GM18498 (cell line): ENCODE results near the gene MCC.

Experiments used
- ATAC-seq: cut with Tn5 transposase; IDR thresholded peaks from one replicate; pipeline ENCODE4 v1.9.1; 2021; ENCODE audit warnings: mild to moderate bottlenecking, moderate library complexity; ENCODE audit not compliant: unreplicated experiment

MCC gene

GRCh38 chr5:113329981-113330380 lies 158.3 kb downstream of the MCC start:
- ATAC-seq, result no peak

- no peak for ATAC-seq
Measured at GRCh38 chr5:113325054-113325453, 163.2 kb downstream of the MCC start.

DNA sequence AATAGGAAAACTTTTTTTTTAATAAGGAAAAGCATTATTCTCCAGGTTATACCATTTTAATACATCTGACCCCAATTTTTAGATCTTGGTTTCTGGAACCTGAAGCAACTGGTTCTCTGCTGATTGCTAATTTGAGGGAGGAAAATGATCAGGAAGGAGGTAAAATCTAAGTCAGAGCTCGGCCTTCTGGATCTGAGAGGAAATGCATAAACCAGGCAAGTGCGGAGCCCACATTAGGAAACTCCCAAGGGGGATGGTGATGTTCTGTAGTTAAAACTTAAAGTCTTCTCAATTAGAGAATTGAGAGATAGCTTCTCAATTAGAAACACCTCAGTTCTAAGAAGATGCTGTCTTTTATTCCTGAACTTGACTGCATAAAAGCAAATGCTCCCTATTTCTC lies 167.0 kb downstream of the MCC start:
- ATAC-seq, result no peak

DNA sequence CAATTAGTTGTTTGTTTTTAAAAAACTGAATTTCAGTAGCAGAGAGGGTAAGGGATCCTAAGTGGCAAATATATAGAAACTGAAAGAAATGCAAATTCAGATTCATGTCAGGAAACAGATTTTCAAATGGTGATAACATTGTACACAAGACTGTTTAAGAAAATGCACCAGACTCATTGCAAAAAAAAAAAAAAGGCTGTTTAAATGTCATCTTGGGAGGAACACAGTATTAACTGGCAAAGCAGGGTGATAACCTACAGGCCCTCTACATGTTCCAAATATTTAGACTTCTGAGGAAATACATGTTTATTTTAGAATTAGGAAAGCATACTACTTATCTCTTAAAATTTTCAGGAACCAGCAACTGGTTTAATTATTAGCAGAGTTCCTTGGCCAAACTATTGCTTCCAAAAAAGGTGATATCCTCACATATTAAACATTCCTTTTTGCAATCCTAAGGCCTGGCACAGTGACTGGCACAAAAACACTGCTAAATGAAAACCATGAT lies 167.9 kb downstream of the MCC start:
- ATAC-seq, result peak; percentile 87

- ATAC-seq, result no peak
Measured at GRCh38 chr5:113319256-113320053, 168.8 kb downstream of the MCC start.

- no peak for ATAC-seq
Measured at GRCh38 chr5:113317636-113318035, 170.6 kb downstream of the MCC start.

GRCh38 chr5:113311301-113311700 lies 177.0 kb downstream of the MCC start:
- ATAC-seq, result no peak

DNA sequence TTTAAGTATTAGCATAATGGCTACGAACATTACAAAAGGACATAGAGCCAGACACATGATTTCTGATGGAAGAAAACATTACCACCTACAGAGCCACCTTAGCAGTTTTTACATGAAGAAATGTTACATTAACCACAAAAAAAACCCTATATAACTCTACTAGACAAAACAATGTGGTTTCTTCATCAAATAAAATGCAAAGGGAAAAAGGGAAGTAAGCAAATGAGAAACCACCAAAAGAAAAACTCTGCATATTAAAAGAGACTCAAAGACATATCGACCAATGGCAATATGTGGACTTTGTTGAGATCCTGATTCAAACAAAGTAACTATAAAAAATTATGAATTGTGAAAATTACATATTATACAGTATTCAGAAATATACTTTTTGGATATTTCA lies 186.1 kb downstream of the MCC start:
- no peak for ATAC-seq

DNA sequence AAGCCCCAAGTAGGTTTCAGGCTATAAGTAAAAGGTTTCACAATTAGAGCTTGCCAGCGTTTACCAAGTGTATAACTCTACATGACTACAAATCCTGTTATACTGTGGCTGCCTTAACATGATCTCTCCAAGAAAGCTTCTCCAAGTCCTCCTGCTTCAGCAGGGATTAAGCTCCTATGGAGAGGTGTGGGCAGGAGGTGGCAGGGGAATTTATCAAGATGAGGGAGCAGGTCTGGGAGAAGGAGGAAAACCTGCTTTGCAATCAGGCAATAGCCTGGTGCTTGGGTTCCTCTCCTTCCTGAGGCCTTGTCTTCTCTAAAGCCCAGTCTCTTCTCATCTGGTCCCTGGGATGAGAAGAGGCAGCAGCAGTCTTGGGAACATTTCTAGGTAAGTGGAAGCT lies 188.7 kb downstream of the MCC start:
- ATAC-seq, result no peak

DNA sequence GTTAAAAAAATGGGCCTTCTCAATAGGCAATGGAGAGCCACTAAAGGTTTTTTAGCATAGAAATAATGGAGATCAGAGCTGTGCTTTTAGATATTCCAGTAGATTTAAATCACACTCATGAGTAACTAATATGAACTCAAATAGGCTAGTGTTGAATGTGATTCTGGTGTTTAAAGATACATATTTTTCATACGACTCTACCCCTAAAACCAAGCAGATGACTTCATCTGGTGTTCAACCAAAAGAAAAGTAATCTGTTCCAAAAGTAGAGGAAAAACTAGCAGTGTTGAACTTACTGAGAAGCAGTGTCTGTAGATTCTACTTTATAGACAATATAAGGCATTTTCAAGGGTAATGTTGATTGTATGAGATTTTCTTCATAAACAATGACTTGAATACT lies 191.6 kb downstream of the MCC start:
- no peak for ATAC-seq

DNA sequence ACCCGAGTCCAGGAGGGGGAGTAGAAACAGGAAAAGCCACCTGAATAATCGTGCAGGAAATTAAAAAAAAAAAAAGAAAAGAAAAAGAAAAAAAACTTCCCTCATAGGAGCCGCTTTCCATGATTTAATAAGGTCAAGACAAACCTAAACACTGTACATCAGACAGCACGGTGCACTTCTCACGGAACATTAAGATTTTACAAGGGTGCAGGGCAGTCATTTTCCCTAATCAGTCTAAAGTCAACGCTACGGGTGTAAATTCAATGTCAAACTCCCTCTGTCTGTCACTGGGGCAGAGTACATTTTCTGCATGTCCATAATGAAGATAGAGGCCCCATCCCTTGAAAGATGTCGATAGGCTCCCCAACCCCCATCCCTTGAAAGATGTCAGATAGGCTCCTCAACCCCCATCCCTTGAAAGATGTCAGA lies 193.1 kb downstream of the MCC start:
- ATAC-seq, result no peak

- ATAC-seq, result peak; percentile 98
Measured at GRCh38 chr5:113294311-113295110, 193.7 kb downstream of the MCC start.

- peak; percentile 25 for ATAC-seq
Measured at GRCh38 chr5:113293975-113294310, 194.3 kb downstream of the MCC start.

DNA sequence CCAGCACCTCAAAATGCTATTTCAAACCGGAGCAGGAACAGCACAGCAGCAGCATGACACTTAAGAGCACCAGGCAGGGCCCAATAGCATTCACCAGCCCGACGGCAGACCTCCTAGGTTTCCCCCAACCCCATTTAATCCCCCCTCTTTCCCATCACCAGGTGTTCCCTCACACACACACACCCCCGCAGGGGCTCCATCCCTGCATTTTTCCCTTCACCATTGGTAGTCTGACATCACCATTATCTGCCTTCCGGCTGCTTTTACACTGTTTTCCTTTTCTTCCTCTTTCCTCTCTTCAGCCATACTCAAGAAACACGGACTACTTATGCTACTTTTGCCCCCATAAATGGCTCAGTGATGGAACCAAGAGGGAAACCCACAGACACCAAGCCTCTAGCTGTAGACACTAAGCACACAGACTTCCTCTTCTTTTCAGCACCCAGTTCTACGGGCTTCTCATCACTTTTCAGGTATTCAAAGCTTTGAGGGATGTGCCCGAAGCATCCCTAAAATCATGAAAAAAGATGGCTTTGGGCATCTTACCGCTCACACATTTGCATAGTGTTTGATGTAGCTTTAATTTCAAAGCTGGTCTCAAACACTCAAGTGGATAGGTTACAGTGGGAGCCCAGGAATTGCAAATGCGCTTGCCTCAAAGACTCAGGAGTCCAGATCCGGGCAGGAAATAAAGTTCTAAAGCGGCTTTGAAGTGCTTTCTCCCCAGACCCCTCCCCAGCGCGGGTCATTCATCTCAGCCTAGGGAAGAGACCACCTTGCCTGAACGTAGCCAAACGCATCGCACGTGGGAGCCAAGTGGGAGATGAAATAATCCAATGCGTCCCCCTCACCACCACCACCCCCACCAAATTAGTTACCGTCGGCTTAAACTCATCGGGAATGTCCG lies 194.9 kb downstream of the MCC start:
- no peak for ATAC-seq

GRCh38 chr5:113292462-113292861 lies 195.8 kb downstream of the MCC start:
- ATAC-seq, result no peak

- no peak for ATAC-seq
Measured at GRCh38 chr5:113283558-113283957, 204.7 kb downstream of the MCC start.

DNA sequence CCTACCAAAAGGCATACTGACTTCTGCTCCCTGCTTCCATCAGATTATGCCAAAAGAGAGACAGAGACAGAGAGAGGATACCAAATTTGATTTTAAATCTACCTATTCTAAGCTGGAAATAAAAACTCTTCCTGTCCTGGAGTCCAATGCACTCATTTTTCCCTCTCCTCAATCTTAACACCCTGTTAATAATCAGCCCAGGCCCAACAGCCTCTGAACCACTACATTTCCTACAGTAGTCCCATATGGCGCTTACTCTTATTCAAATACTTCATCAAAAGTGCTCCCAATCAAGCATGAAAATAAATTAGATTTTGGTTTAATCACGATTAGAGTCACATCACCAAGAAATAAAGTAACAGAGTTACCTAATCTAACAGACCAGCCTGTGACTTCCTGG lies 205.8 kb downstream of the MCC start:
- no peak for ATAC-seq

DNA sequence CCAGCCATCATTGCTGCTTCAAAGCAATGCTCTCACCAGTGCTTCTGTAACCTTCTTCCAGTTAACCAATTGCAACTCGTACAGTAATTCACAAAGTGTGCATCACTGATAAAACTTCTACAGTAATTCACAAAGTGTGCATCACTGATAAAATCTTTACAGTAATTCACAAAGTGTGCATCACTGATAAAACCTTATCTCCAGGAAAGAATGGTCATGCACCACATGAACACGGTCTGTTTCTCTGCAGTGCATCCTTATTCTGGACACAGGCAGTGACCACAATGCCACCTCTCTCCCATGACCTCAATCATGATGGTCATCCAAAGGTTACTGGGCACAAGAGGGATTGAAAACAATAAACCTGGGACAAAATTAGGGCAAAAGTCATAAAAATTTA lies 207.1 kb downstream of the MCC start:
- ATAC-seq, result no peak

GRCh38 chr5:113280541-113280940 lies 207.7 kb downstream of the MCC start:
- ATAC-seq, result no peak

GRCh38 chr5:113278976-113279375 lies 209.3 kb downstream of the MCC start:
- no peak for ATAC-seq

GRCh38 chr5:113276493-113276892 lies 211.8 kb downstream of the MCC start:
- no peak for ATAC-seq
